C4-2B (cell line): ENCODE results near the gene NDE1.

Source experiments
- CTCF ChIP-seq: fragments of 450-650 bp; conservative IDR thresholded peaks from 2 replicates; pipeline ENCODE4 v1.5.1; 2017; ENCODE audit warnings: mild to moderate bottlenecking
- ZFX ChIP-seq: fragments of 450-650 bp; IDR thresholded peaks from 2 replicates; pipeline ENCODE4 v1.6.1; 2017

GRCh38 chr16:15714393-15715172, 64.5 kb downstream of the NDE1 start:
- TF ChIP-seq CTCF, result no peak
- no peak for TF ChIP-seq ZFX
